ENCODE data around the gene SOBP.

SOBP gene

DNA sequence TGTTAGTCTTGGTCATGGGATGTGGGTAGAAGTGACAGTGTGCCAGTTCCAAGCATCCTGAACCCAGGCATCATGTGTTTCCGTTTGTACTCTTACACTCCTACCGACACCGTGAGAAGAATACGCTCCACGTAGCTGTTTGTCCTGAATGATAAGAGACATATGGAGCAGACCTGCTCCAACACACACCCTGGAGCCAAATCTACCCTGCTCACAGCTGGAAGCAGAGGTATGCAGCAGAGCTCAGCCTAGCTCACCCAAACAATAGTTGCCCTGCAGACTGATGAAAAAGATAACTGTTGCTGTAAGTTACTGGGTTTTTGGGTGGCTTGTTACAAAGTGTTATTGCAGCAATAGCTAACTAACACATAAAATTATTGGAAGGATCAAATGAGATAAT, 16.3 kb upstream of the SOBP start (continued):
- TF ChIP-seq, protein P1, sequence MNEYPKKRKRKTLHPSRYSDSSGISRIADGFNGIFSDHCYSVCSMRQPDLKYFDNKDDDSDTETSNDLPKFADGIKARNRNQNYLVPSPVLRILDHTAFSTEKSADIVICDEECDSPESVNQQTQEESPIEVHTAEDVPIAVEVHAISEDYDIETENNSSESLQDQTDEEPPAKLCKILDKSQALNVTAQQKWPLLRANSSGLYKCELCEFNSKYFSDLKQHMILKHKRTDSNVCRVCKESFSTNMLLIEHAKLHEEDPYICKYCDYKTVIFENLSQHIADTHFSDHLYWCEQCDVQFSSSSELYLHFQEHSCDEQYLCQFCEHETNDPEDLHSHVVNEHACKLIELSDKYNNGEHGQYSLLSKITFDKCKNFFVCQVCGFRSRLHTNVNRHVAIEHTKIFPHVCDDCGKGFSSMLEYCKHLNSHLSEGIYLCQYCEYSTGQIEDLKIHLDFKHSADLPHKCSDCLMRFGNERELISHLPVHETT (tag by site-specific recombination; IDR thresholded peaks at IDR 0.05): no peak
- TF ChIP-seq, protein P2, sequence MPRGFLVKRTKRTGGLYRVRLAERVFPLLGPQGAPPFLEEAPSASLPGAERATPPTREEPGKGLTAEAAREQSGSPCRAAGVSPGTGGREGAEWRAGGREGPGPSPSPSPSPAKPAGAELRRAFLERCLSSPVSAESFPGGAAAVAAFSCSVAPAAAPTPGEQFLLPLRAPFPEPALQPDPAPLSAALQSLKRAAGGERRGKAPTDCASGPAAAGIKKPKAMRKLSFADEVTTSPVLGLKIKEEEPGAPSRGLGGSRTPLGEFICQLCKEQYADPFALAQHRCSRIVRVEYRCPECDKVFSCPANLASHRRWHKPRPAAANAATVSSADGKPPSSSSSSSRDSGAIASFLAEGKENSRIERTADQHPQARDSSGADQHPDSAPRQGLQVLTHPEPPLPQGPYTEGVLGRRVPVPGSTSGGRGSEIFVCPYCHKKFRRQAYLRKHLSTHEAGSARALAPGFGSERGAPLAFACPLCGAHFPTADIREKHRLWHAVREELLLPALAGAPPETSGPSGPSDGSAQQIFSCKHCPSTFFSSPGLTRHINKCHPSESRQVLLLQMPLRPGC (tag by site-specific recombination; IDR thresholded peaks at IDR 0.05): no peak
- no peak for TF ChIP-seq ZNF585B (tag by site-specific recombination; IDR thresholded peaks at IDR 0.05)
- TF ChIP-seq ZNF600 (tag by site-specific recombination; IDR thresholded peaks at IDR 0.05): 0 out of 2 replicates have a peak, but pooled peaks have one; percentile 34
- TF ChIP-seq ZNF324 (tag by site-specific recombination; IDR thresholded peaks at IDR 0.05): no peak
- TF ChIP-seq, protein P3, sequence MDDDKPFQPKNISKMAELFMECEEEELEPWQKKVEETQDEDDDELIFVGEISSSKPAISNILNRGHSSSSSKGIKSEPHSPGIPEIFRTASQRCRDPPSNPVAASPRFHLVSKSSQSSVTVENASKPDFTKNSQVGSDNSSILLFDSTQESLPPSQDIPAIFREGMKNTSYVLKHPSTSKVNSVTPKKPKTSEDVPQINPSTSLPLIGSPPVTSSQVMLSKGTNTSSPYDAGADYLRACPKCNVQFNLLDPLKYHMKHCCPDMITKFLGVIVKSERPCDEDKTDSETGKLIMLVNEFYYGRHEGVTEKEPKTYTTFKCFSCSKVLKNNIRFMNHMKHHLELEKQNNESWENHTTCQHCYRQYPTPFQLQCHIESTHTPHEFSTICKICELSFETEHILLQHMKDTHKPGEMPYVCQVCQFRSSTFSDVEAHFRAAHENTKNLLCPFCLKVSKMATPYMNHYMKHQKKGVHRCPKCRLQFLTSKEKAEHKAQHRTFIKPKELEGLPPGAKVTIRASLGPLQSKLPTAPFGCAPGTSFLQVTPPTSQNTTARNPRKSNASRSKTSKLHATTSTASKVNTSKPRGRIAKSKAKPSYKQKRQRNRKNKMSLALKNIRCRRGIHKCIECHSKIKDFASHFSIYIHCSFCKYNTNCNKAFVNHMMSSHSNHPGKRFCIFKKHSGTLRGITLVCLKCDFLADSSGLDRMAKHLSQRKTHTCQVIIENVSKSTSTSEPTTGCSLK (tag by site-specific recombination; IDR thresholded peaks at IDR 0.05): no peak
- TF ChIP-seq, protein P4, sequence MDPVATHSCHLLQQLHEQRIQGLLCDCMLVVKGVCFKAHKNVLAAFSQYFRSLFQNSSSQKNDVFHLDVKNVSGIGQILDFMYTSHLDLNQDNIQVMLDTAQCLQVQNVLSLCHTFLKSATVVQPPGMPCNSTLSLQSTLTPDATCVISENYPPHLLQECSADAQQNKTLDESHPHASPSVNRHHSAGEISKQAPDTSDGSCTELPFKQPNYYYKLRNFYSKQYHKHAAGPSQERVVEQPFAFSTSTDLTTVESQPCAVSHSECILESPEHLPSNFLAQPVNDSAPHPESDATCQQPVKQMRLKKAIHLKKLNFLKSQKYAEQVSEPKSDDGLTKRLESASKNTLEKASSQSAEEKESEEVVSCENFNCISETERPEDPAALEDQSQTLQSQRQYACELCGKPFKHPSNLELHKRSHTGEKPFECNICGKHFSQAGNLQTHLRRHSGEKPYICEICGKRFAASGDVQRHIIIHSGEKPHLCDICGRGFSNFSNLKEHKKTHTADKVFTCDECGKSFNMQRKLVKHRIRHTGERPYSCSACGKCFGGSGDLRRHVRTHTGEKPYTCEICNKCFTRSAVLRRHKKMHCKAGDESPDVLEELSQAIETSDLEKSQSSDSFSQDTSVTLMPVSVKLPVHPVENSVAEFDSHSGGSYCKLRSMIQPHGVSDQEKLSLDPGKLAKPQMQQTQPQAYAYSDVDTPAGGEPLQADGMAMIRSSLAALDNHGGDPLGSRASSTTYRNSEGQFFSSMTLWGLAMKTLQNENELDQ (tag by site-specific recombination; IDR thresholded peaks at IDR 0.05; ENCODE audit: low read depth): no peak
- no peak for TF ChIP-seq ZNF555 (tag by site-specific recombination; conservative IDR thresholded peaks at IDR 0.05)
- TF ChIP-seq ZNF777 (tag by site-specific recombination; IDR thresholded peaks at IDR 0.05; ENCODE audit: borderline replicate concordance): no peak
- TF ChIP-seq, protein P5, sequence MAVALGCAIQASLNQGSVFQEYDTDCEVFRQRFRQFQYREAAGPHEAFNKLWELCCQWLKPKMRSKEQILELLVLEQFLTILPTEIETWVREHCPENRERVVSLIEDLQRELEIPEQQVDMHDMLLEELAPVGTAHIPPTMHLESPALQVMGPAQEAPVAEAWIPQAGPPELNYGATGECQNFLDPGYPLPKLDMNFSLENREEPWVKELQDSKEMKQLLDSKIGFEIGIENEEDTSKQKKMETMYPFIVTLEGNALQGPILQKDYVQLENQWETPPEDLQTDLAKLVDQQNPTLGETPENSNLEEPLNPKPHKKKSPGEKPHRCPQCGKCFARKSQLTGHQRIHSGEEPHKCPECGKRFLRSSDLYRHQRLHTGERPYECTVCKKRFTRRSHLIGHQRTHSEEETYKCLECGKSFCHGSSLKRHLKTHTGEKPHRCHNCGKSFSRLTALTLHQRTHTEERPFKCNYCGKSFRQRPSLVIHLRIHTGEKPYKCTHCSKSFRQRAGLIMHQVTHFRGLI (tag by site-specific recombination; IDR thresholded peaks at IDR 0.05): no peak
- TF ChIP-seq ZIC2 (tag by site-specific recombination; IDR thresholded peaks at IDR 0.05): peak; percentile 70
- no peak for TF ChIP-seq ZNF23 (tag by site-specific recombination; IDR thresholded peaks at IDR 0.05; ENCODE audit: borderline replicate concordance)
- no peak; the same call in 1 of the 2 replicates for TF ChIP-seq ZBTB8A (tag by site-specific recombination; IDR thresholded peaks at IDR 0.05)
- TF ChIP-seq ZBTB1 (tag by site-specific recombination; IDR thresholded peaks at IDR 0.05): no peak
- TF ChIP-seq, protein P6, sequence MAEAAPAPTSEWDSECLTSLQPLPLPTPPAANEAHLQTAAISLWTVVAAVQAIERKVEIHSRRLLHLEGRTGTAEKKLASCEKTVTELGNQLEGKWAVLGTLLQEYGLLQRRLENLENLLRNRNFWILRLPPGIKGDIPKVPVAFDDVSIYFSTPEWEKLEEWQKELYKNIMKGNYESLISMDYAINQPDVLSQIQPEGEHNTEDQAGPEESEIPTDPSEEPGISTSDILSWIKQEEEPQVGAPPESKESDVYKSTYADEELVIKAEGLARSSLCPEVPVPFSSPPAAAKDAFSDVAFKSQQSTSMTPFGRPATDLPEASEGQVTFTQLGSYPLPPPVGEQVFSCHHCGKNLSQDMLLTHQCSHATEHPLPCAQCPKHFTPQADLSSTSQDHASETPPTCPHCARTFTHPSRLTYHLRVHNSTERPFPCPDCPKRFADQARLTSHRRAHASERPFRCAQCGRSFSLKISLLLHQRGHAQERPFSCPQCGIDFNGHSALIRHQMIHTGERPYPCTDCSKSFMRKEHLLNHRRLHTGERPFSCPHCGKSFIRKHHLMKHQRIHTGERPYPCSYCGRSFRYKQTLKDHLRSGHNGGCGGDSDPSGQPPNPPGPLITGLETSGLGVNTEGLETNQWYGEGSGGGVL (tag by site-specific recombination; IDR thresholded peaks at IDR 0.05): no peak
- TF ChIP-seq ZNF561 (tag by site-specific recombination; IDR thresholded peaks at IDR 0.05; ENCODE audit: borderline replicate concordance): no peak
- TF ChIP-seq, protein P7, sequence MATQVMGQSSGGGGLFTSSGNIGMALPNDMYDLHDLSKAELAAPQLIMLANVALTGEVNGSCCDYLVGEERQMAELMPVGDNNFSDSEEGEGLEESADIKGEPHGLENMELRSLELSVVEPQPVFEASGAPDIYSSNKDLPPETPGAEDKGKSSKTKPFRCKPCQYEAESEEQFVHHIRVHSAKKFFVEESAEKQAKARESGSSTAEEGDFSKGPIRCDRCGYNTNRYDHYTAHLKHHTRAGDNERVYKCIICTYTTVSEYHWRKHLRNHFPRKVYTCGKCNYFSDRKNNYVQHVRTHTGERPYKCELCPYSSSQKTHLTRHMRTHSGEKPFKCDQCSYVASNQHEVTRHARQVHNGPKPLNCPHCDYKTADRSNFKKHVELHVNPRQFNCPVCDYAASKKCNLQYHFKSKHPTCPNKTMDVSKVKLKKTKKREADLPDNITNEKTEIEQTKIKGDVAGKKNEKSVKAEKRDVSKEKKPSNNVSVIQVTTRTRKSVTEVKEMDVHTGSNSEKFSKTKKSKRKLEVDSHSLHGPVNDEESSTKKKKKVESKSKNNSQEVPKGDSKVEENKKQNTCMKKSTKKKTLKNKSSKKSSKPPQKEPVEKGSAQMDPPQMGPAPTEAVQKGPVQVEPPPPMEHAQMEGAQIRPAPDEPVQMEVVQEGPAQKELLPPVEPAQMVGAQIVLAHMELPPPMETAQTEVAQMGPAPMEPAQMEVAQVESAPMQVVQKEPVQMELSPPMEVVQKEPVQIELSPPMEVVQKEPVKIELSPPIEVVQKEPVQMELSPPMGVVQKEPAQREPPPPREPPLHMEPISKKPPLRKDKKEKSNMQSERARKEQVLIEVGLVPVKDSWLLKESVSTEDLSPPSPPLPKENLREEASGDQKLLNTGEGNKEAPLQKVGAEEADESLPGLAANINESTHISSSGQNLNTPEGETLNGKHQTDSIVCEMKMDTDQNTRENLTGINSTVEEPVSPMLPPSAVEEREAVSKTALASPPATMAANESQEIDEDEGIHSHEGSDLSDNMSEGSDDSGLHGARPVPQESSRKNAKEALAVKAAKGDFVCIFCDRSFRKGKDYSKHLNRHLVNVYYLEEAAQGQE (tag by site-specific recombination; IDR thresholded peaks at IDR 0.05): no peak
- TF ChIP-seq, protein P8, sequence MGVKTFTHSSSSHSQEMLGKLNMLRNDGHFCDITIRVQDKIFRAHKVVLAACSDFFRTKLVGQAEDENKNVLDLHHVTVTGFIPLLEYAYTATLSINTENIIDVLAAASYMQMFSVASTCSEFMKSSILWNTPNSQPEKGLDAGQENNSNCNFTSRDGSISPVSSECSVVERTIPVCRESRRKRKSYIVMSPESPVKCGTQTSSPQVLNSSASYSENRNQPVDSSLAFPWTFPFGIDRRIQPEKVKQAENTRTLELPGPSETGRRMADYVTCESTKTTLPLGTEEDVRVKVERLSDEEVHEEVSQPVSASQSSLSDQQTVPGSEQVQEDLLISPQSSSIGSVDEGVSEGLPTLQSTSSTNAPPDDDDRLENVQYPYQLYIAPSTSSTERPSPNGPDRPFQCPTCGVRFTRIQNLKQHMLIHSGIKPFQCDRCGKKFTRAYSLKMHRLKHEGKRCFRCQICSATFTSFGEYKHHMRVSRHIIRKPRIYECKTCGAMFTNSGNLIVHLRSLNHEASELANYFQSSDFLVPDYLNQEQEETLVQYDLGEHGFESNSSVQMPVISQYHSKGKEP (tag by site-specific recombination; IDR thresholded peaks at IDR 0.05): no peak
- TF ChIP-seq ZNF548 (tag by site-specific recombination; IDR thresholded peaks at IDR 0.05): no peak
- TF ChIP-seq, protein P9, sequence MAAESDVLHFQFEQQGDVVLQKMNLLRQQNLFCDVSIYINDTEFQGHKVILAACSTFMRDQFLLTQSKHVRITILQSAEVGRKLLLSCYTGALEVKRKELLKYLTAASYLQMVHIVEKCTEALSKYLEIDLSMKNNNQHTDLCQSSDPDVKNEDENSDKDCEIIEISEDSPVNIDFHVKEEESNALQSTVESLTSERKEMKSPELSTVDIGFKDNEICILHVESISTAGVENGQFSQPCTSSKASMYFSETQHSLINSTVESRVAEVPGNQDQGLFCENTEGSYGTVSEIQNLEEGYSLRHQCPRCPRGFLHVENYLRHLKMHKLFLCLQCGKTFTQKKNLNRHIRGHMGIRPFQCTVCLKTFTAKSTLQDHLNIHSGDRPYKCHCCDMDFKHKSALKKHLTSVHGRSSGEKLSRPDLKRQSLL (tag by site-specific recombination; IDR thresholded peaks at IDR 0.05): peak; percentile 75; the same call in 1 of the 2 replicates

Data from HEK293 (cell line).